ENCODE data around the gene MAP3K6. TPM values are rescaled to one million over a fixed set of nuclear protein-coding genes. Genes with fewer than 3 reads are reported as not detected.

Gene MAP3K6
- polyA plus RNA-seq, 3 donors: 6.8 to 9.3 (median 7.6) TPM

GRCh38 chr1:27306892-27307761 lies 59.6 kb downstream of the MAP3K6 start:
- DNase-seq (ENCODE audit: low read depth in 3 of 3, low spot score in 2 of 3): no peak

GRCh38 chr1:27306071-27306470 lies 60.7 kb downstream of the MAP3K6 start:
- no peak for DNase-seq (ENCODE audit: low read depth in 3 of 3, low spot score in 2 of 3)

Other genes starting within 250 kb of the MAP3K6 start
- gene SLC9A1, start 211.8 kb downstream of the MAP3K6 start, polyA plus RNA-seq (ENCODE audit: insufficient read length in 3 of 3): 10 to 100 TPM; 19.6 to 23.0 (median 20.0) TPM
- gene WDTC1, start 132.3 kb downstream of the MAP3K6 start, polyA plus RNA-seq (ENCODE audit: insufficient read length in 3 of 3): 10 to 100 TPM; 38.8 to 43.2 (median 40.3) TPM
- 10 to 100 TPM; 37.5 to 39.0 (median 39.0) TPM for gene TMEM222, start 44.8 kb downstream of the MAP3K6 start, polyA plus RNA-seq (ENCODE audit: insufficient read length in 3 of 3)
- gene SYTL1, start 24.9 kb downstream of the MAP3K6 start, polyA plus RNA-seq (ENCODE audit: insufficient read length in 3 of 3): 1 to 10 TPM; 6.6 to 8.3 (median 6.7) TPM
- gene FCN3, start 7.9 kb upstream of the MAP3K6 start, polyA plus RNA-seq (ENCODE audit: insufficient read length in 3 of 3): 1 to 10 TPM; 1.6 to 2.5 (median 1.9) TPM
- gene CD164L2, start 16.4 kb upstream of the MAP3K6 start, polyA plus RNA-seq (ENCODE audit: insufficient read length in 3 of 3): under 1 TPM; 0.11 to 0.35 (median 0.25) TPM
- gene GPR3, start 25.7 kb upstream of the MAP3K6 start, polyA plus RNA-seq (ENCODE audit: insufficient read length in 3 of 3): under 1 TPM; 0.64 to 1.00 (median 0.98) TPM
- gene WASF2, start 123.2 kb upstream of the MAP3K6 start, polyA plus RNA-seq (ENCODE audit: insufficient read length in 3 of 3): 100 to 1,000 TPM; 134 to 154 (median 140) TPM
- 10 to 100 TPM; 31.7 to 36.1 (median 36.1) TPM for gene AHDC1, start 237.2 kb upstream of the MAP3K6 start, polyA plus RNA-seq (ENCODE audit: insufficient read length in 3 of 3)

Measured in right renal cortex interstitium (tissue), 3 donors.